SK-N-MC (cell line): Measurements from ENCODE around the gene KLC4.

ENCODE experiments used
- EZH2 ChIP-seq: fragments of 200-600 bp; sonication (generic); IDR thresholded peaks from one replicate; pipeline ENCODE4 v1.6.1; 2017; ENCODE audit warnings: antibody characterized with exemption
- POLR2AphosphoS5 ChIP-seq: IDR thresholded peaks from 2 replicates; pipeline ENCODE4 v1.6.1; 2012; ENCODE audit warnings: mild to moderate bottlenecking, low read depth, low read length, borderline replicate concordance

DNA sequence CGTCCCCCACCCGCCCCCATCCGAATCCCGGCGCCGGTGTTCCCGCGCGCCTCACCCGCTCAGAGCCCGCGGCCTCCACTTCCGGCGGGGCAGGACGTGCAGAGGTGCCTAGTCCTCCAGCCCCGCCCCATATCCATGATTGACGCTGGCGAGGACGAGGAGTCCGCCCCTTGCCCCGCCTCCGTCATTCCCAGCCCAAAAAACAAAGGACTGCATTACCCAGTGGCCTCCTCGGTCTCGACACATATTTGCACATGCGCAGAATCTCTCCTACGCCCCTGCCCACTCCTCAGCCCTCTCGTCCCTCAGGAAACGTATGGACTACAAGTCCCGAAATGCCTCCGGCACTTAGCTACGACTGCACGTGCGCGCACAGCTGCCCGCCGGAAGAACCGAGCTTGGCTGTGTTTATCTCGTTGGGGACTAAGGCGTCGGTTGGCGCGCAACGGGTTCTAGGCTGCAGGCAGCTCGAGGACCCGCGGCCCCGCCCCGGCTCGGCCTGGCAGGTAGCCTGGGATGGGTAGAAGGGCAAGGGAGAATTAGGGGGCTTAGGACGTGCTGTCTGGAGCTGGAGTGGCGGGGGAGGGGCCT is 45.5 kb upstream of the KLC4 start, which contains the start of the genes KLHDC3 and MEA1:
- peak; percentile 87 for TF ChIP-seq POLR2AphosphoS5
- TF ChIP-seq EZH2: no peak
